Naive thymus-derived CD4-positive, alpha-beta T cell (primary cell): ENCODE results near the gene IL36A. TPM values are rescaled to one million over a fixed set of nuclear protein-coding genes. Genes with fewer than 3 reads are reported as not detected.

Experiments used
- ATAC-seq: fragments of 150-1000 bp; cut with Tn5 transposase; 2 replicates; pipeline ENCODE4 v1.10.0; 2021; ENCODE audit warnings: mild to moderate bottlenecking, moderate library complexity
- CTCF ChIA-PET: fragments of 350-600 bp; sonication (Branson Sonifier 250); formaldehyde crosslinking; loops from one replicate; lab custom pipeline; 2021; ENCODE audit warnings: antibody characterized with exemption; lab: Charles Lee
- POLR2A ChIA-PET: fragments of 350-600 bp; sonication (Branson Sonifier 250); formaldehyde crosslinking; loops from one replicate; lab custom pipeline; 2021; ENCODE audit warnings: antibody characterized with exemption, inconsistent platforms; lab: Charles Lee
- DNase-seq, 9 donors: peaks; one replicate each; pipeline versions ENCODE4 v3.0.0 to v3.0.0-alpha.2; 2020 to 2022; ENCODE audit warnings: mixed read lengths in 1 of 9
- H3K27ac ChIP-seq: one replicate; pipeline ENCODE4 v1.7.0; 2013; ENCODE audit warnings: mild to moderate bottlenecking, low read depth, low read length, moderate library complexity
- H3K27me3 ChIP-seq, 2 donors: one replicate each; pipeline ENCODE4 v1.7.0; 2013; ENCODE audit warnings: low read length in 2 of 2, mild to moderate bottlenecking in 2 of 2, moderate library complexity in 2 of 2; ENCODE audit not compliant: control insufficient read depth in 2 of 2, insufficient read depth in 2 of 2
- H3K36me3 ChIP-seq, 3 experiments: 1 replicate in 2 of 3; 2 replicates in 1 of 3; pipeline ENCODE4 v1.7.0; 2013; ENCODE audit warnings: low read length in 3 of 3, mild to moderate bottlenecking in 3 of 3, moderate library complexity in 1 of 3; ENCODE audit not compliant: insufficient read depth in 3 of 3, control insufficient read depth in 2 of 3
- H3K4me1 ChIP-seq, 2 donors: one replicate each; pipeline ENCODE4 v1.7.0; 2013; ENCODE audit warnings: low read length in 2 of 2, mild to moderate bottlenecking in 2 of 2, moderate library complexity in 1 of 2; ENCODE audit not compliant: control insufficient read depth in 2 of 2, insufficient read depth in 2 of 2
- H3K4me3 ChIP-seq: 2 replicates; pipeline ENCODE4 v1.7.0; 2013; ENCODE audit warnings: mild to moderate bottlenecking, low read length
- H3K9me3 ChIP-seq, 3 experiments: 1 replicate in 2 of 3; 2 replicates in 1 of 3; pipeline ENCODE4 v1.7.0; 2013; ENCODE audit warnings: low read length in 3 of 3; ENCODE audit not compliant: control insufficient read depth in 2 of 3
- H3K27ac Mint-ChIP-seq, 9 donors: one replicate each; pipeline ENCODE4 v1.8.0; 2020 to 2022; ENCODE audit warnings: mixed read lengths in 9 of 9, mild to moderate bottlenecking in 8 of 9, moderate library complexity in 5 of 9, inconsistent platforms in 2 of 9
- H3K27me3 Mint-ChIP-seq, 5 donors: one replicate each; pipeline ENCODE4 v1.8.0; 2021 to 2022; ENCODE audit warnings: mixed read lengths in 5 of 5, mild to moderate bottlenecking in 1 of 5
- H3K36me3 Mint-ChIP-seq, 5 donors: one replicate each; pipeline ENCODE4 v1.8.0; 2020 to 2022; ENCODE audit warnings: mixed read lengths in 5 of 5, mild to moderate bottlenecking in 3 of 5, inconsistent platforms in 1 of 5
- H3K4me1 Mint-ChIP-seq, 7 donors: one replicate each; pipeline ENCODE4 v1.8.0; 2020 to 2022; ENCODE audit warnings: mixed read lengths in 7 of 7, mild to moderate bottlenecking in 3 of 7, inconsistent platforms in 1 of 7
- H3K4me3 Mint-ChIP-seq, 10 donors: one replicate each; pipeline ENCODE4 v1.8.0; 2020 to 2022; ENCODE audit warnings: mild to moderate bottlenecking in 10 of 10, mixed read lengths in 10 of 10, moderate library complexity in 6 of 10, inconsistent platforms in 2 of 10
- H3K9me3 Mint-ChIP-seq, 11 donors: one replicate each; pipeline ENCODE4 v1.8.0; 2020 to 2022; ENCODE audit warnings: mixed read lengths in 11 of 11, mild to moderate bottlenecking in 4 of 11, inconsistent platforms in 1 of 11, moderate library complexity in 1 of 11
- intact Hi-C, 2 donors: fragments of 100-400 bp; cut with micrococcal nuclease; formaldehyde crosslinking; loops; one replicate each; pipeline ENCODE4 v1.15.1; 2023
- polyA plus RNA-seq, 2 donors: library from polyadenylated mRNA; unstranded; fragments of 300-500 nt; fragmentation: Illumina TruSeq; gene quantifications; one replicate each; pipeline ENCODE4 v1.2.3, GENCODE V29; 2021
- total RNA-seq, 6 experiments: library from RNA in 5 of 6; stranded (reverse) in 5 of 6; gene quantifications; 1 replicate in 5 of 6; 2 replicates in 1 of 6; pipeline ENCODE4 v1.2.3 and lab custom pipeline; 2021 to 2026

The IL36A gene
- total and polyA plus RNA-seq, 7 experiments from 2014 or later: 0.44 to 1.8 (median 1.5) TPM; not detected in 1

GRCh38 chr2:112980537-112980936 lies 24.7 kb upstream of the IL36A start:
- H3K36me3 ChIP-seq: no peaks in the 10 kb centered on the region
- Mint-ChIP-seq H3K9me3 (no peaks in the 10 kb centered on the region), H3K27me3 (peaks cover 0 to 6% (median 0%) of the 10 kb centered on the region in 5 donors), H3K36me3 (no peaks in the 10 kb centered on the region), H3K4me3 (peak overlapping the region in 6 of 10 donors; percentile 14 to 67 (median 48)), H3K4me1 (peaks cover 22 to 57% (median 32%) of the 10 kb centered on the region in 7 donors), H3K27ac (peak overlapping the region in 6 of 9 donors; percentile 80 to 97 (median 91))
- H3K4me1 ChIP-seq: peaks cover 0 to 37% of the 10 kb centered on the region in 2 donors
- ChIA-PET CTCF (interaction anchor here (1.2 kb wide), 1 partner anchor 96 kb away, joined by 5 read pairs; no protein-coding TSS in a partner anchor), POLR2A (no interaction called here)
- intact Hi-C loops: loop anchor here in 1 of 2 donors (2.0 to 10.0 kb wide), 3 partner anchors 16 to 394 kb away; no protein-coding TSS in a partner anchor
- no peaks in the 10 kb centered on the region for H3K27me3 ChIP-seq
- DNase-seq (peak in 2 of 9 donors; percentile 11 to 20), ATAC-seq (no peak)
- peak overlapping the region; percentile 32 for H3K27ac ChIP-seq
- no peaks in the 10 kb centered on the region for H3K9me3 ChIP-seq
- H3K4me3 ChIP-seq: no peak overlapping the region

- Histone ChIP-seq H3K27me3 (no peaks in the 10 kb centered on the region), H3K4me3 (no peak overlapping the region), H3K9me3 (peaks cover 0 to 8% (median 5%) of the 10 kb centered on the region in 3 experiments), H3K27ac (peak overlapping the region; percentile 43), H3K36me3 (no peaks in the 10 kb centered on the region), H3K4me1 (peaks cover 0 to 32% of the 10 kb centered on the region in 2 donors)
- H3K27ac Mint-ChIP-seq: peak overlapping the region; percentile 46 to 87 (median 73)
- DNase-seq (peak in 7 of 9 donors; percentile 49 to 74 (median 59)), ATAC-seq (peak; percentile 95)
- peaks cover 17 to 36% (median 25%) of the 10 kb centered on the region in 7 donors for H3K4me1 Mint-ChIP-seq
- POLR2A ChIA-PET: interaction anchor here (0.9 to 2.8 kb wide), 6 partner anchors 8 to 189 kb away, joined by 3 to 35 read pairs (median 4); partner anchors contain the start of gene PSD4
- H3K27me3 Mint-ChIP-seq: peaks cover 0 to 4% (median 0%) of the 10 kb centered on the region in 5 donors
- peaks cover 0 to 18% (median 8%) of the 10 kb centered on the region in 11 donors for H3K9me3 Mint-ChIP-seq
- peak overlapping the region in 8 of 10 donors; percentile 0 to 50 (median 12) for H3K4me3 Mint-ChIP-seq
- H3K36me3 Mint-ChIP-seq: peaks cover 0 to 19% (median 0%) of the 10 kb centered on the region in 5 donors
- intact Hi-C loops: loop anchor here (1.0 to 10.0 kb wide), 8 partner anchors 11 to 390 kb away; no protein-coding TSS in a partner anchor
- CTCF ChIA-PET: interaction anchor here (0.6 to 2.7 kb wide), 15 partner anchors 10 to 220 kb away, joined by 3 to 26 read pairs (median 4); no protein-coding TSS in a partner anchor
Observed at GRCh38 chr2:112985090-112985489, 20.2 kb upstream of the IL36A start.

- intact Hi-C loops: loop anchor here in 1 of 2 donors (5.0 to 10.0 kb wide), 3 partner anchors 193 to 385 kb away; no protein-coding TSS in a partner anchor
- CTCF ChIA-PET: no interaction called here
- H3K4me3 Mint-ChIP-seq: no peak overlapping the region
- H3K27ac ChIP-seq: no peak overlapping the region
- H3K9me3 ChIP-seq: peaks cover 0 to 14% (median 5%) of the 10 kb centered on the region in 3 experiments
- peaks cover 0 to 35% of the 10 kb centered on the region in 2 donors for H3K4me1 ChIP-seq
- no peaks in the 10 kb centered on the region for H3K36me3 ChIP-seq
- ATAC-seq (no peak), DNase-seq (no peak)
- no peak overlapping the region for H3K4me3 ChIP-seq
- H3K36me3 Mint-ChIP-seq: peaks cover 5 to 45% (median 9%) of the 10 kb centered on the region in 5 donors
- peaks cover 19 to 46% (median 32%) of the 10 kb centered on the region in 7 donors for H3K4me1 Mint-ChIP-seq
- no peaks in the 10 kb centered on the region for H3K27me3 ChIP-seq
- peaks cover 0 to 13% (median 0%) of the 10 kb centered on the region in 5 donors for H3K27me3 Mint-ChIP-seq
- POLR2A ChIA-PET: no interaction called here
- peaks cover 5 to 50% (median 25%) of the 10 kb centered on the region in 11 donors for H3K9me3 Mint-ChIP-seq
- no peak overlapping the region for H3K27ac Mint-ChIP-seq
Observed at GRCh38 chr2:112989611-112990010, 15.6 kb upstream of the IL36A start.

- Mint-ChIP-seq H3K4me1 (peaks cover 29 to 64% (median 54%) of the 10 kb centered on the region in 7 donors), H3K27me3 (peaks cover 0 to 11% (median 0%) of the 10 kb centered on the region in 5 donors), H3K4me3 (peak overlapping the region in 1 of 10 donors; percentile 72), H3K36me3 (peaks cover 9 to 38% (median 13%) of the 10 kb centered on the region in 5 donors), H3K9me3 (peaks cover 5 to 57% (median 26%) of the 10 kb centered on the region in 11 donors), H3K27ac (peak overlapping the region in 7 of 9 donors; percentile 12 to 100 (median 94))
- intact Hi-C loops: loop anchor here in 1 of 2 donors (10.0 kb wide), 1 partner anchor 359 kb away; no protein-coding TSS in a partner anchor
- H3K27ac ChIP-seq: no peak overlapping the region
- ATAC-seq (no peak), DNase-seq (no peak)
- no peaks in the 10 kb centered on the region for H3K27me3 ChIP-seq
- ChIA-PET CTCF (interaction anchor here (0.6 kb wide), 1 partner anchor 147 kb away, joined by 3 read pairs; no protein-coding TSS in a partner anchor), POLR2A (interaction anchor here (0.6 to 1.2 kb wide), 2 partner anchors 9 to 154 kb away, joined by 3 to 5 read pairs; no protein-coding TSS in a partner anchor)
- no peaks in the 10 kb centered on the region for H3K36me3 ChIP-seq
- H3K9me3 ChIP-seq: peaks cover 0 to 14% (median 5%) of the 10 kb centered on the region in 3 experiments
- H3K4me3 ChIP-seq: no peak overlapping the region
- H3K4me1 ChIP-seq: peaks cover 13 to 49% of the 10 kb centered on the region in 2 donors
Observed at GRCh38 chr2:112993831-112994230, 11.4 kb upstream of the IL36A start.

- H3K4me1 Mint-ChIP-seq: peaks cover 29 to 72% (median 62%) of the 10 kb centered on the region in 7 donors
- H3K27ac Mint-ChIP-seq: peak overlapping the region in 8 of 9 donors; percentile 91 to 100 (median 98)
- H3K4me3 Mint-ChIP-seq: peak overlapping the region in 4 of 10 donors; percentile 21 to 87 (median 72)
- peaks cover 5 to 61% (median 26%) of the 10 kb centered on the region in 11 donors for H3K9me3 Mint-ChIP-seq
- Histone ChIP-seq H3K36me3 (no peaks in the 10 kb centered on the region), H3K4me3 (no peak overlapping the region), H3K9me3 (peaks cover 0 to 14% (median 4%) of the 10 kb centered on the region in 3 experiments), H3K27me3 (no peaks in the 10 kb centered on the region), H3K27ac (peak overlapping the region; percentile 74), H3K4me1 (peaks cover 13 to 49% of the 10 kb centered on the region in 2 donors)
- DNase-seq (no peak), ATAC-seq (no peak)
- CTCF ChIA-PET: no interaction called here
- intact Hi-C loops: loop anchor here in 1 of 2 donors (10.0 kb wide), 1 partner anchor 360 kb away; no protein-coding TSS in a partner anchor
- POLR2A ChIA-PET: no interaction called here
- peaks cover 12 to 45% (median 18%) of the 10 kb centered on the region in 5 donors for H3K36me3 Mint-ChIP-seq
- peaks cover 0 to 9% (median 0%) of the 10 kb centered on the region in 5 donors for H3K27me3 Mint-ChIP-seq
Observed at GRCh38 chr2:112994648-112995047, 10.6 kb upstream of the IL36A start.

GRCh38 chr2:112995346-112995920 lies 9.8 kb upstream of the IL36A start:
- intact Hi-C loops: loop anchor here in 1 of 2 donors (10.0 kb wide), 1 partner anchor 361 kb away; no protein-coding TSS in a partner anchor
- DNase-seq: peak in 6 of 9 donors; percentile 32 to 63 (median 48)
- peaks cover 29 to 73% (median 62%) of the 10 kb centered on the region in 7 donors for H3K4me1 Mint-ChIP-seq
- peaks cover 0 to 9% (median 0%) of the 10 kb centered on the region in 5 donors for H3K27me3 Mint-ChIP-seq
- Histone ChIP-seq H3K4me1 (peaks cover 13 to 49% of the 10 kb centered on the region in 2 donors), H3K27me3 (no peaks in the 10 kb centered on the region), H3K4me3 (peak overlapping the region; percentile 12), H3K36me3 (no peaks in the 10 kb centered on the region), H3K27ac (peak overlapping the region; percentile 74), H3K9me3 (peaks cover 0 to 18% (median 0%) of the 10 kb centered on the region in 3 experiments)
- CTCF ChIA-PET: interaction anchor here (1.2 to 1.7 kb wide), 2 partner anchors 10 to 36 kb away, joined by 6 to 9 read pairs; no protein-coding TSS in a partner anchor
- peaks cover 14 to 45% (median 17%) of the 10 kb centered on the region in 5 donors for H3K36me3 Mint-ChIP-seq
- peaks cover 8 to 61% (median 27%) of the 10 kb centered on the region in 11 donors for H3K9me3 Mint-ChIP-seq
- ATAC-seq: no peak
- POLR2A ChIA-PET: interaction anchor here (0.8 to 2.2 kb wide), 5 partner anchors 10 to 186 kb away, joined by 3 to 35 read pairs (median 4); partner anchors contain the start of gene PSD4
- H3K27ac Mint-ChIP-seq: peak overlapping the region; percentile 91 to 100 (median 97)
- peak overlapping the region; percentile 44 to 87 (median 73) for H3K4me3 Mint-ChIP-seq
